ENCODE data around the gene PYURF.

GRCh38 chr4:88516746-88517145 lies 6.8 kb downstream of the PYURF start:
- TF ChIP-seq CTCF (conservative IDR thresholded peaks at IDR 0.05; ENCODE audit: low read length): no peak
- TF ChIP-seq EZH2phosphoT487 (IDR thresholded peaks at IDR 0.05; ENCODE audit: borderline replicate concordance, low read depth, low read length): no peak

All from OCI-LY7 (cell line).